Sigmoid colon (tissue), 7 donors: ENCODE data around the gene LY86. TPM values are rescaled to one million over a fixed set of nuclear protein-coding genes. Genes with fewer than 3 reads are reported as not detected.

Source experiments
- DNase-seq: peaks from one replicate; pipeline ENCODE4 v3.0.0-alpha.2; 2019
- H3K27ac ChIP-seq, 4 donors: fragments of 200-600 bp; sonication (generic); one replicate each; pipeline ENCODE4 v1.5.1; 2016 to 2019; ENCODE audit warnings: mild to moderate bottlenecking in 1 of 4
- H3K27me3 ChIP-seq, 3 donors: fragments of 200-600 bp; sonication (generic); one replicate each; pipeline ENCODE4 v1.5.1; 2019; ENCODE audit warnings: mild to moderate bottlenecking in 1 of 3
- H3K36me3 ChIP-seq, 4 donors: fragments of 200-600 bp; sonication (generic); one replicate each; pipeline ENCODE4 v1.5.1; 2016 to 2019
- H3K4me1 ChIP-seq, 4 donors: fragments of 200-600 bp; sonication (generic); one replicate each; pipeline ENCODE4 v1.5.1; 2017 to 2019
- H3K4me3 ChIP-seq, 4 donors: fragments of 200-600 bp; sonication (generic); one replicate each; pipeline ENCODE4 v1.5.1; 2017 to 2019; ENCODE audit warnings: mild to moderate bottlenecking in 2 of 4, moderate library complexity in 1 of 4
- H3K9me3 ChIP-seq, 4 donors: fragments of 200-600 bp in 3 of 4; sonication (generic) in 3 of 4; one replicate each; pipeline versions ENCODE4 v1.5.1 to v1.6.1; 2013 to 2019
- CTCF ChIP-seq, 4 experiments: fragments of 450-650 bp in 3 of 4; fragments of 200-600 bp in 1 of 4; IDR thresholded peaks; one replicate each; pipeline ENCODE4 v1.5.1; 2016 to 2019; ENCODE audit warnings: antibody characterized with exemption in 4 of 4, mild to moderate bottlenecking in 3 of 4, moderate library complexity in 2 of 4
- EP300 ChIP-seq, 4 donors: sonication (generic); formaldehyde crosslinking; IDR thresholded peaks; one replicate each; pipeline ENCODE4 v1.6.1; 2017; ENCODE audit warnings: antibody characterized with exemption in 4 of 4
- POLR2A ChIP-seq, 2 donors: fragments of 450-650 bp; IDR thresholded peaks; one replicate each; pipeline ENCODE4 v1.6.1; 2016; ENCODE audit warnings: antibody characterized with exemption in 2 of 2, mild to moderate bottlenecking in 2 of 2, moderate library complexity in 2 of 2
- POLR2AphosphoS5 ChIP-seq, 4 donors: sonication (generic); formaldehyde crosslinking; IDR thresholded peaks; one replicate each; pipeline ENCODE4 v1.6.1; 2017; ENCODE audit warnings: antibody characterized with exemption in 4 of 4
- WGBS, 2 donors: extraction: QIAGEN DNeasy Blood & Tissue Kit; methylation state at CpG; one replicate each; pipeline ENCODE4 v1.1.7; 2013; 5-methylcytosine and 5-hydroxymethylcytosine counted together
- intact Hi-C: fragments of 100-400 bp; cut with DNase I; formaldehyde crosslinking; loops from one replicate; pipeline ENCODE4 v1.15.1; 2023
- polyA plus RNA-seq, 3 donors: library from polyadenylated mRNA; stranded (reverse); fragments of 200-250 nt; gene quantifications; one replicate each; pipeline ENCODE4 v1.2.3, GENCODE V29; 2013
- total RNA-seq, 4 donors: library from RNA; depleted of rRNA; stranded (reverse); fragments of >200 nt; gene quantifications; one replicate each; pipeline ENCODE4 v1.1.0, GENCODE V29; 2016
- donor health status: healthy with polysubstance abuse.
- donor health status: Bipolar disorder and iron deficiency.
- donor health status: healthy.

The LY86 gene
- total and polyA plus RNA-seq, 7 donors: 1.1 to 15.7 (median 5.9) TPM

- no peak overlapping the region for H3K4me3 ChIP-seq
- WGBS, 2 donors: 45 to 73% methylated on average over 6 of the region's 6 CpGs
- H3K36me3 ChIP-seq: no peaks in the 10 kb centered on the region
- H3K9me3 ChIP-seq: no peaks in the 10 kb centered on the region
- no peak for DNase-seq
- H3K27ac ChIP-seq: no peak overlapping the region
- no peak for TF ChIP-seq CTCF (IDR thresholded peaks at IDR 0.05)
- no peaks in the 10 kb centered on the region for H3K4me1 ChIP-seq
- intact Hi-C loops: no loop called here
- no peaks in the 10 kb centered on the region for H3K27me3 ChIP-seq
Observed at GRCh38 chr6:6559994-6560570, 28.4 kb upstream of the LY86 start.

GRCh38 chr6:6560909-6561308 is 27.6 kb upstream of the LY86 start:
- Histone ChIP-seq H3K27me3 (no peaks in the 10 kb centered on the region), H3K4me1 (no peaks in the 10 kb centered on the region), H3K27ac (no peak overlapping the region), H3K4me3 (no peak overlapping the region), H3K9me3 (no peaks in the 10 kb centered on the region), H3K36me3 (no peaks in the 10 kb centered on the region)
- 49 to 73% methylated on average over 3 of the region's 3 CpGs for WGBS, 2 donors
- TF ChIP-seq CTCF (IDR thresholded peaks at IDR 0.05) (no peak), EP300 (IDR thresholded peaks at IDR 0.05) (no peak), POLR2A (IDR thresholded peaks at IDR 0.05) (no peak), POLR2AphosphoS5 (IDR thresholded peaks at IDR 0.05) (no peak)
- no peak for DNase-seq
- intact Hi-C loops: no loop called here

GRCh38 chr6:6564154-6564553 is 24.4 kb upstream of the LY86 start:
- no peaks in the 10 kb centered on the region for H3K27me3 ChIP-seq
- intact Hi-C loops: no loop called here
- no peaks in the 10 kb centered on the region for H3K36me3 ChIP-seq
- H3K27ac ChIP-seq: no peak overlapping the region
- 85 to 87% methylated on average over 5 of the region's 5 CpGs for WGBS, 2 donors
- H3K4me1 ChIP-seq: no peaks in the 10 kb centered on the region
- H3K4me3 ChIP-seq: no peak overlapping the region
- no peak for DNase-seq
- TF ChIP-seq EP300 (IDR thresholded peaks at IDR 0.05) (no peak), CTCF (IDR thresholded peaks at IDR 0.05) (no peak), POLR2A (IDR thresholded peaks at IDR 0.05) (no peak), POLR2AphosphoS5 (IDR thresholded peaks at IDR 0.05) (no peak)
- H3K9me3 ChIP-seq: no peaks in the 10 kb centered on the region

- TF ChIP-seq EP300 (IDR thresholded peaks at IDR 0.05) (no peak), POLR2A (IDR thresholded peaks at IDR 0.05) (no peak), CTCF (IDR thresholded peaks at IDR 0.05) (no peak), POLR2AphosphoS5 (IDR thresholded peaks at IDR 0.05) (no peak)
- H3K4me3 ChIP-seq: no peak overlapping the region
- no peak for DNase-seq
- no peaks in the 10 kb centered on the region for H3K27me3 ChIP-seq
- intact Hi-C loops: no loop called here
- H3K27ac ChIP-seq: no peak overlapping the region
- WGBS, 2 donors: 76 to 86% methylated on average over 4 of the region's 4 CpGs
- H3K36me3 ChIP-seq: no peaks in the 10 kb centered on the region
- H3K9me3 ChIP-seq: no peaks in the 10 kb centered on the region
- H3K4me1 ChIP-seq: no peaks in the 10 kb centered on the region
Observed at GRCh38 chr6:6565069-6565468, 23.5 kb upstream of the LY86 start.

- Histone ChIP-seq H3K9me3 (no peaks in the 10 kb centered on the region), H3K4me1 (no peaks in the 10 kb centered on the region), H3K27me3 (no peaks in the 10 kb centered on the region), H3K36me3 (no peaks in the 10 kb centered on the region), H3K27ac (no peak overlapping the region), H3K4me3 (no peak overlapping the region)
- intact Hi-C loops: no loop called here
- 84 to 90% methylated on average over 3 of the region's 3 CpGs for WGBS, 2 donors
- no peak for TF ChIP-seq EP300 (IDR thresholded peaks at IDR 0.05)
- no peak for TF ChIP-seq POLR2A (IDR thresholded peaks at IDR 0.05)
- no peak for TF ChIP-seq POLR2AphosphoS5 (IDR thresholded peaks at IDR 0.05)
- TF ChIP-seq CTCF (IDR thresholded peaks at IDR 0.05): no peak
- DNase-seq: no peak
Observed at GRCh38 chr6:6565488-6565887, 23.0 kb upstream of the LY86 start.
